Measurements from ENCODE around the gene SPTBN1.

DNA sequence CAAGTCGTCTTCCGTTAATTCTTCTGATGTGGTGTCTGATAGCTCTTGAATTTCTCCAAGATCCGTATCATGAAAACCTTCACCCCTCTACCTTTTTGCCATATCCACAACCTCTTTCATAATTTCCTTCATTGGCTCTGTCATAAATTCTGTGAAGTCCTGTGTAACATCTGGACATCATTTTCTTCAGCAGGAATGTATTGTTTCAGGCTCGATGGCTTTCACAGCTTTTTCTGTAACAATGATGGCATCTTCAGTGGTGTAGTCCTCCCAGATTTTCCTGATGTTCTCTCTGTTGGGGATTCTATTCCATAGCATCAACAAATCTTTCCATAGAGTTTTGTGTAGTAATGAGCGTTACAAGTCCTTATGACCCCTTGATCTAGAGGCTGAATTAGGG lies 153.1 kb downstream of the SPTBN1 start:
- TF ChIP-seq, protein P1, sequence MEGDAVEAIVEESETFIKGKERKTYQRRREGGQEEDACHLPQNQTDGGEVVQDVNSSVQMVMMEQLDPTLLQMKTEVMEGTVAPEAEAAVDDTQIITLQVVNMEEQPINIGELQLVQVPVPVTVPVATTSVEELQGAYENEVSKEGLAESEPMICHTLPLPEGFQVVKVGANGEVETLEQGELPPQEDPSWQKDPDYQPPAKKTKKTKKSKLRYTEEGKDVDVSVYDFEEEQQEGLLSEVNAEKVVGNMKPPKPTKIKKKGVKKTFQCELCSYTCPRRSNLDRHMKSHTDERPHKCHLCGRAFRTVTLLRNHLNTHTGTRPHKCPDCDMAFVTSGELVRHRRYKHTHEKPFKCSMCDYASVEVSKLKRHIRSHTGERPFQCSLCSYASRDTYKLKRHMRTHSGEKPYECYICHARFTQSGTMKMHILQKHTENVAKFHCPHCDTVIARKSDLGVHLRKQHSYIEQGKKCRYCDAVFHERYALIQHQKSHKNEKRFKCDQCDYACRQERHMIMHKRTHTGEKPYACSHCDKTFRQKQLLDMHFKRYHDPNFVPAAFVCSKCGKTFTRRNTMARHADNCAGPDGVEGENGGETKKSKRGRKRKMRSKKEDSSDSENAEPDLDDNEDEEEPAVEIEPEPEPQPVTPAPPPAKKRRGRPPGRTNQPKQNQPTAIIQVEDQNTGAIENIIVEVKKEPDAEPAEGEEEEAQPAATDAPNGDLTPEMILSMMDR (IDR thresholded peaks at IDR 0.05): no peak
- no peak for TF ChIP-seq POLR2A (IDR thresholded peaks at IDR 0.05)

Measured in uterus (tissue), 2 donors.